Bronchial epithelial cell (primary cell): ENCODE results near the gene PHF24. TPM values are rescaled to one million over a fixed set of nuclear protein-coding genes. Genes with fewer than 3 reads are reported as not detected.

Source experiments
- DNase-seq: peaks from one replicate; pipeline ENCODE4 v3.0.0-alpha.2; 2010; ENCODE audit warnings: low read depth
- FAIRE-seq: peaks from 2 replicates; lab custom pipeline; 2011; peaks lifted over from hg19 to GRCh38; lab: Jason Lieb, UNC
- H3K27me3 ChIP-seq: 2 replicates; pipeline ENCODE4 v1.5.1; 2011; ENCODE audit warnings: low read length; ENCODE audit not compliant: control insufficient read depth, insufficient read depth
- H3K36me3 ChIP-seq: 2 replicates; pipeline ENCODE4 v1.5.1; 2011; ENCODE audit warnings: low read length; ENCODE audit not compliant: control insufficient read depth, insufficient read depth
- H3K4me3 ChIP-seq: 2 replicates; pipeline ENCODE4 v1.5.1; 2011; ENCODE audit warnings: mild to moderate bottlenecking, low read depth, low read length, control low read depth
- CTCF ChIP-seq: IDR thresholded peaks from 2 replicates; pipeline ENCODE4 v1.5.1; 2011; ENCODE audit warnings: mild to moderate bottlenecking, moderate library complexity, low read length, control low read depth, inconsistent platforms; ENCODE audit not compliant: insufficient read depth, severe bottlenecking
- total RNA-seq: library from RNA; depleted of rRNA; stranded (reverse); fragments of >200 nt; gene quantifications from 2 replicates; pipeline ENCODE4 v1.2.1, GENCODE V29; 2014

Gene PHF24
- total RNA-seq, 1 donor from 2014 or later, result 0.26 TPM

GRCh38 chr9:34989946-34990635 lies 32.0 kb downstream of the PHF24 start:
- H3K36me3 ChIP-seq, result no peaks in the 10 kb centered on the region
- H3K27me3 ChIP-seq, result no peaks in the 10 kb centered on the region
- TF ChIP-seq CTCF, result no peak
- peak overlapping the region; percentile 72 for H3K4me3 ChIP-seq
- FAIRE-seq (no peak), DNase-seq (peak; percentile 30)

GRCh38 chr9:34990908-34991606 lies 33.0 kb downstream of the PHF24 start:
- FAIRE-seq, result no peak

GRCh38 chr9:34991607-34992375 lies 33.7 kb downstream of the PHF24 start:
- no peak overlapping the region for H3K4me3 ChIP-seq
- DNase-seq (peak; percentile 55), FAIRE-seq (no peak)
- peak; percentile 43 for TF ChIP-seq CTCF
- H3K36me3 ChIP-seq, result peaks cover 5% of the 10 kb centered on the region
- H3K27me3 ChIP-seq, result no peaks in the 10 kb centered on the region

More at GRCh38 chr9:34990908-34991606, 33.0 kb downstream of the PHF24 start:
- TF ChIP-seq CTCF, result no peak
- Histone ChIP-seq H3K27me3 (no peaks in the 10 kb centered on the region), H3K4me3 (peak overlapping the region; percentile 72), H3K36me3 (no peaks in the 10 kb centered on the region)
- DNase-seq, result no peak

GRCh38 chr9:34992376-34992951 lies 34.4 kb downstream of the PHF24 start:
- TF ChIP-seq CTCF, result no peak
- peak; percentile 88 for DNase-seq
- peaks cover 9% of the 10 kb centered on the region for H3K36me3 ChIP-seq
- no peak overlapping the region for H3K4me3 ChIP-seq
- FAIRE-seq, result no peak
- no peaks in the 10 kb centered on the region for H3K27me3 ChIP-seq

GRCh38 chr9:34993502-34994259 lies 35.6 kb downstream of the PHF24 start:
- no peak for TF ChIP-seq CTCF

More at GRCh38 chr9:34993502-34994259, 35.6 kb downstream of the PHF24 start:
- Histone ChIP-seq H3K36me3 (peaks cover 9% of the 10 kb centered on the region), H3K27me3 (no peaks in the 10 kb centered on the region), H3K4me3 (no peak overlapping the region)
- FAIRE-seq (peak; percentile 55), DNase-seq (peak; percentile 19)
